ENCODE results near the gene TFCP2L1.

The TFCP2L1 gene

GRCh38 chr2:121191191-121192170 lies 93.5 kb downstream of the TFCP2L1 start:
- no peak for DNase-seq

GRCh38 chr2:121189661-121190381 lies 95.2 kb downstream of the TFCP2L1 start:
- no peak for DNase-seq

- DNase-seq: no peak
Measured at GRCh38 chr2:121189011-121189410, 96.0 kb downstream of the TFCP2L1 start.

GRCh38 chr2:121187982-121188411 lies 97.0 kb downstream of the TFCP2L1 start:
- DNase-seq: no peak

GRCh38 chr2:121187351-121187981 lies 97.5 kb downstream of the TFCP2L1 start:
- no peak for DNase-seq

GRCh38 chr2:121186261-121186660 lies 98.7 kb downstream of the TFCP2L1 start:
- DNase-seq: no peak

GRCh38 chr2:121185571-121186074 lies 99.4 kb downstream of the TFCP2L1 start:
- DNase-seq: no peak

GRCh38 chr2:121185111-121185510 lies 99.9 kb downstream of the TFCP2L1 start:
- DNase-seq: no peak

- DNase-seq: no peak
Measured at GRCh38 chr2:121184248-121184862, 100.6 kb downstream of the TFCP2L1 start.

- DNase-seq: no peak
Measured at GRCh38 chr2:121182520-121182919, 102.5 kb downstream of the TFCP2L1 start.

- no peak for DNase-seq
Measured at GRCh38 chr2:121179467-121179866, 105.5 kb downstream of the TFCP2L1 start.

GRCh38 chr2:121178730-121179129 lies 106.3 kb downstream of the TFCP2L1 start:
- DNase-seq: no peak

- no peak for DNase-seq
Measured at GRCh38 chr2:121177896-121178295, 107.1 kb downstream of the TFCP2L1 start.

GRCh38 chr2:121175326-121175725 lies 109.7 kb downstream of the TFCP2L1 start:
- no peak for DNase-seq

GRCh38 chr2:121173806-121174205 lies 111.2 kb downstream of the TFCP2L1 start:
- DNase-seq: no peak

GRCh38 chr2:121173112-121173511 lies 111.9 kb downstream of the TFCP2L1 start:
- DNase-seq: no peak

GRCh38 chr2:121172456-121172855 lies 112.5 kb downstream of the TFCP2L1 start:
- no peak for DNase-seq

- no peak for DNase-seq
Measured at GRCh38 chr2:121171625-121172119, 113.3 kb downstream of the TFCP2L1 start.

- DNase-seq: no peak
Measured at GRCh38 chr2:121170577-121170976, 114.4 kb downstream of the TFCP2L1 start.

- no peak for DNase-seq
Measured at GRCh38 chr2:121167411-121167810, 117.6 kb downstream of the TFCP2L1 start.
